GM12892 (cell line): ENCODE data around the gene EPHB4. TPM values are rescaled to one million over a fixed set of nuclear protein-coding genes. Genes with fewer than 3 reads are reported as not detected.
A peak's percentile ranks its signal among the peaks of the same experiment; 100 is the strongest.

Experiments used
- DNase-seq: peaks from one replicate; pipeline ENCODE4 v3.0.0; 2011; ENCODE audit not compliant: insufficient read length
- FAIRE-seq: peaks from 2 replicates; lab custom pipeline; 2011; peaks lifted over from hg19 to GRCh38; lab: Jason Lieb, UNC
- POLR2A ChIP-seq: IDR thresholded peaks from 2 replicates; pipeline ENCODE4 v1.6.1; 2011; ENCODE audit warnings: low read depth, low read length, control low read depth
- POLR2AphosphoS5 ChIP-seq: IDR thresholded peaks from 2 replicates; pipeline ENCODE4 v1.6.1; 2011; ENCODE audit warnings: low read depth, low read length, control low read depth
- TAF1 ChIP-seq: IDR thresholded peaks from 2 replicates; pipeline ENCODE4 v1.6.1; 2011; ENCODE audit warnings: low read depth, mild to moderate bottlenecking, control low read depth, low read length, borderline replicate concordance
- polyA plus RNA-seq: library from polyadenylated mRNA; unstranded; fragments of >200 nt; gene quantifications from one replicate; pipeline ENCODE4 v1.2.1, GENCODE V29; 2012; ENCODE audit warnings: missing spikeins, inconsistent platforms; ENCODE audit not compliant: missing spikeins

EPHB4 gene
- polyA plus RNA-seq: 1.1 TPM

GRCh38 chr7:100827330-100828226 is at the start of gene EPHB4:
EPHB4 (minus strand) TSS chr7:100827523; CDS start chr7:100827030, 493 bp downstream.
- DNase-seq: no peak
- no peak for TF ChIP-seq POLR2AphosphoS5
- no peak for TF ChIP-seq TAF1
- TF ChIP-seq POLR2A: no peak
- FAIRE-seq: no peak

DNA sequence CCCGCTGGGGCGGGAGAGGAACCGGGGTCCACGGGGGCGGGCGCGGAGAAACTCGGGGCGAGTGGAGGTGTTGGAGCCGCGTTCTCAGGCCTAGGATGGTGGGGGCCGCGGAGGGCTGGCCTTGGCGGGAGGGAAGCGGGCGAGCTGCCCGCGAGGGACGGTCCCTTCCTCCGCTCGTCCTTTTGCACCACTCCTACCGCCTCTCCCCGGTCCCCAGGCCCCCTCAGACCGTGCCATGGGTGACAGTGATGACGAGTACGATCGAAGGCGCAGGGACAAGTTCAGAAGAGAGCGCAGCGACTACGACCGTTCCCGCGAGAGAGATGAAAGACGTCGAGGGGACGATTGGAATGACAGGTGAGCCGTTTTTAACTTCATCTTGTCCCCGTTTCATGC is 48.0 kb upstream of the EPHB4 start:
- no peak for TF ChIP-seq POLR2A
- FAIRE-seq: peak; percentile 5
- no peak for DNase-seq

- TF ChIP-seq POLR2AphosphoS5 (peak; percentile 90), POLR2A (peak; percentile 91), TAF1 (peak; percentile 55; the same call in 1 of the 2 replicates)
- FAIRE-seq (peak; percentile 100), DNase-seq (peak; percentile 98)
Measured at GRCh38 chr7:100874577-100875355, 47.4 kb upstream of the EPHB4 start, which contains the start of gene SRRT. SRRT (plus strand) TSS chr7:100875103; CDS start chr7:100875591, 488 bp downstream.

GRCh38 chr7:100874300-100874576 is 46.9 kb upstream of the EPHB4 start:
- TF ChIP-seq POLR2A (no peak), POLR2AphosphoS5 (no peak), TAF1 (no peak)
- DNase-seq (no peak), FAIRE-seq (peak; percentile 84)

GRCh38 chr7:100873599-100874299 is 46.4 kb upstream of the EPHB4 start:
- TF ChIP-seq TAF1: no peak
- TF ChIP-seq POLR2AphosphoS5: no peak
- TF ChIP-seq POLR2A: no peak
- FAIRE-seq: no peak
- DNase-seq: no peak

GRCh38 chr7:100867776-100868485 is 40.6 kb upstream of the EPHB4 start:
- no peak for TF ChIP-seq POLR2A
- no peak for TF ChIP-seq POLR2AphosphoS5
- TF ChIP-seq TAF1: no peak
- FAIRE-seq: no peak
- no peak for DNase-seq

DNA sequence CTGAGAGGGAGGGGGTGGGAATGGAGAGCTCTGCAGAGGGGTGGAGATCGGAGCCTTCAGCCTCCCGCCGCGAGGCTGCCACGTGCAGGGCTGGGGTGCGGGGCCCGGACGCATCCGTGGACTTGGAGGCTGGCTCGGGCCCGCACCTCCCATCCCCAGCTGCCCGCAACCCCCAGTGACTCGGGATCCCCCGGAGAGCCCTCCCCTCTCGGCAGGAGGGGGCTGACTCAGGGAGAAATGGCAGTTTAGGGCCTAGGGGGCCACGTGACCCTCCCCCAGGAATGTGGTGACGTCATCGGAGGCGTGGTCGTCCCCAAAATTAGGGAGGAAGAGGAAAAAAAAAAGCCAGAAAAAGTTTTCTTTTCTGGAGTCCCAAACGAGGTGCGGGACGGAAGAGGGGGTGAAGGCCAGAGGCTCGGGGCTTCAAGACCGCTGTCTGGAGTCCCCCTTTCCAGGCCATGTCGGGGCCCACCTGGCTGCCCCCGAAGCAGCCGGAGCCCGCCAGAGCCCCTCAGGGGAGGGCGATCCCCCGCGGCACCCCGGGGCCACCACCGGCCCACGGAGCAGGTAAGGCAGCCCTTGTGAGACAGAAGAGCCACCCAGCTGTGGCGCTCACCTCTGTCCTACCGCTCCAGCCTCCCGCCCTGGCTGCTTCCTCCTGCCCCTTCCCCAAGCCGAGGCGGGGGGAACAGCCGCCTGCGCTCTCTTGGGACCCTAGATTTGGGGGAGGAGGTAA is 39.9 kb upstream of the EPHB4 start, which contains the start of gene TRIP6:
Gene TRIP6 (plus strand): TSS at position 348 of the 736 bp plus-strand sequence. CDS start 111 bp downstream, at position 459.
- FAIRE-seq (peak; percentile 78), DNase-seq (peak; percentile 79)
- TF ChIP-seq TAF1: peak; percentile 49; the same call in 1 of the 2 replicates
- peak; percentile 57 for TF ChIP-seq POLR2A
- TF ChIP-seq POLR2AphosphoS5: peak; percentile 64; the same call in 1 of the 2 replicates

- FAIRE-seq: no peak
- DNase-seq: no peak
- TF ChIP-seq TAF1 (no peak), POLR2A (no peak), POLR2AphosphoS5 (no peak)
Measured at GRCh38 chr7:100866729-100867039, 39.4 kb upstream of the EPHB4 start.

DNA sequence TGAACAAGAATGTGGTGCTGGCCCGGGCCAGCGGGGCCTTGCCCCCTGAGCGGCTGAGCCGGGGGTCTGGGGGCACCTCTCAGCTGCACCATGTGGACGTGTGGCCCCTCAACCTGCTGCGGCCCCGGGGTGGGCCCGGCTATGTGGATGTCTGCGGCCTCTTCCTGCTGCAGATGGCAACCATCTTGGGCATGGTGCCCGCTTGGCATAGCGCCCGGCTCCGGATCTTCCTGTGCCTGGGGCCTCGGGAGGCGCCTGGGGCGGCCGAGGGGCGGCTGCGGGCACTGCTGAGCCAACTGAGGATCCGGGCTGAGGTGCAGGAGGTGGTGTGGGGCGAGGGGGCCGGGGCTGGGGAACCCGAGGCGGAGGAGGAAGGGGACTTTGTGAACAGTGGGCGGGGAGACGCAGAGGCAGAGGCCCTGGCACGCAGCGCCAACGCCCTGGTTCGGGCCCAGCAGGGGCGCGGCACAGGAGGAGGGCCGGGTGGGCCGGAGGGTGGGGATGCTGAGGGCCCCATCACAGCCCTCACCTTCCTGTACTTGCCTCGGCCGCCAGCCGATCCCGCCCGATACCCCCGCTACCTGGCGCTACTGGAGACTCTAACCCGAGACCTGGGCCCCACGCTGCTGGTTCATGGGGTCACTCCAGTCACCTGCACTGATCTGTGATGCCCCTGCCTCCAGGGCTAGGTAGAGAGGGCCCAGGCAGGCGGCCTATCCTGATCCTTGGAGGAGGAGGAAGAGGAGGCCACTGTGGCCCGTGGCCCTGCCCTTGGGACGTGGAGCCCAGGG is 38.8 kb upstream of the EPHB4 start:
- FAIRE-seq (no peak), DNase-seq (no peak)
- TF ChIP-seq POLR2AphosphoS5 (no peak), POLR2A (no peak), TAF1 (no peak)
